K562 (cell line): ENCODE measurements around the gene TBC1D7. TPM values are rescaled to one million over a fixed set of nuclear protein-coding genes. Genes with fewer than 3 reads are reported as not detected.
A peak's percentile ranks its signal among the peaks of the same experiment; 100 is the strongest.

Experiments used
- ASH1L ChIP-seq: fragments of 450-650 bp; IDR thresholded peaks from 2 replicates; pipeline ENCODE4 v1.6.1; 2018; ENCODE audit warnings: borderline replicate concordance, mild to moderate bottlenecking, low read depth; ENCODE audit not compliant: partially characterized antibody
- ATF1 ChIP-seq, 2 experiments: fragments of 450-650 bp in 1 of 2; IDR thresholded peaks; 2 replicates each; pipeline ENCODE4 v1.6.1; 2016; ENCODE audit warnings: missing compliant biosample characterization in 1 of 2, missing genetic modification characterization in 1 of 2
- HCFC1 ChIP-seq: IDR thresholded peaks from 2 replicates; pipeline ENCODE4 v1.6.1; 2012; ENCODE audit warnings: low read depth, low read length, improper control_type of control experiment
- KLF1 ChIP-seq: fragments of 450-650 bp; IDR thresholded peaks from 2 replicates; pipeline ENCODE4 v1.6.1; 2016; ENCODE audit warnings: missing genetic modification characterization, missing compliant biosample characterization
- MAZ ChIP-seq, 2 experiments: fragments of 450-650 bp in 1 of 2; sonication (generic) in 1 of 2; formaldehyde crosslinking; IDR thresholded peaks in 1 of 2; conservative IDR thresholded peaks in 1 of 2; 2 replicates each; pipeline versions ENCODE4 v1.4.0 to v1.5.0; 2020; ENCODE audit warnings: mild to moderate bottlenecking in 1 of 2, missing genetic modification reagents in 1 of 2
- MXI1 ChIP-seq: IDR thresholded peaks from 2 replicates; pipeline ENCODE4 v1.6.1; 2011; ENCODE audit warnings: low read depth, mild to moderate bottlenecking, improper control_type of control experiment, low read length
- NR2C2 ChIP-seq, 2 experiments: fragments of 200-800 bp in 1 of 2; sonication (Bioruptor generic) in 1 of 2; sonication (generic) in 1 of 2; formaldehyde crosslinking in 1 of 2; IDR thresholded peaks; 2 replicates each; pipeline versions ENCODE4 v1.6.1 to v1.8.0; 2016 to 2022; ENCODE audit warnings: mild to moderate bottlenecking in 1 of 2, missing compliant biosample characterization in 1 of 2, missing genetic modification characterization in 1 of 2, missing genetic modification reagents in 1 of 2
- NRF1 ChIP-seq, 2 experiments: fragments of 450-650 bp; IDR thresholded peaks in 1 of 2; conservative IDR thresholded peaks in 1 of 2; 2 replicates each; pipeline ENCODE4 v1.6.1; 2014; ENCODE audit warnings: mild to moderate bottlenecking in 2 of 2
- PHB ChIP-seq: fragments of 250-450 bp; sonication (Bioruptor Pico); IDR thresholded peaks from 2 replicates; pipeline ENCODE4 v1.5.0; 2021
- PTBP1 ChIP-seq: fragments of 200-400 bp; formaldehyde crosslinking; IDR thresholded peaks from 2 replicates; pipeline ENCODE4 v1.6.1; 2017; ENCODE audit warnings: low read depth, low read length
- RNF2 ChIP-seq: sonication (generic); IDR thresholded peaks from 2 replicates; pipeline ENCODE4 v1.6.1; 2016
- SIN3B ChIP-seq: fragments of 450-650 bp; IDR thresholded peaks from 2 replicates; pipeline ENCODE4 v1.6.1; 2017; ENCODE audit warnings: low read depth, mild to moderate bottlenecking, moderate library complexity
- SMAD4 ChIP-seq: fragments of 250-450 bp; sonication (Bioruptor Pico); conservative IDR thresholded peaks from 2 replicates; pipeline ENCODE4 v1.8.0; 2021; ENCODE audit warnings: inconsistent platforms, mild to moderate bottlenecking, moderate library complexity
- SNAPC5 ChIP-seq: fragments of 250-450 bp; sonication (Bioruptor Pico); IDR thresholded peaks from 2 replicates; pipeline ENCODE4 v1.8.0; 2021; ENCODE audit warnings: moderate library complexity, mild to moderate bottlenecking, inconsistent platforms
- TFAP4 ChIP-seq: sonication (generic); formaldehyde crosslinking; IDR thresholded peaks from 2 replicates; pipeline ENCODE4 v1.8.0; 2022; ENCODE audit warnings: missing genetic modification reagents, mild to moderate bottlenecking, moderate library complexity, borderline replicate concordance
- VEZF1 ChIP-seq: fragments of 200-800 bp; sonication (Bioruptor generic); IDR thresholded peaks from 2 replicates; pipeline ENCODE4 v1.6.1; 2017; ENCODE audit warnings: missing genetic modification characterization, missing compliant biosample characterization
- ZBTB12 ChIP-seq: fragments of 250-450 bp; sonication (Bioruptor Pico); IDR thresholded peaks from 2 replicates; pipeline ENCODE4 v1.4.0; 2020
- ZFP91 ChIP-seq: sonication (generic); formaldehyde crosslinking; IDR thresholded peaks from 2 replicates; pipeline ENCODE4 v1.8.0; 2022; ENCODE audit warnings: mild to moderate bottlenecking, missing genetic modification reagents
- ZNF551 ChIP-seq: fragments of 250-450 bp; sonication (Bioruptor Pico); IDR thresholded peaks from 2 replicates; pipeline ENCODE4 v1.5.0; 2021; ENCODE audit warnings: mild to moderate bottlenecking, moderate library complexity
- polyA plus RNA-seq, 8 experiments: library from polyadenylated mRNA; depleted of rRNA in 4 of 8; stranded (reverse) in 5 of 8; unstranded in 3 of 8; fragments of >200 nt; fragmentation: Nextera tagmentation in 2 of 8; fragmentation: Illumina TruSeq in 1 of 8; extraction: Ambion mirVana in 2 of 8; extraction: Trizol in 1 of 8; gene quantifications; 2 replicates each; pipeline versions ENCODE4 v1.2.1 to v1.2.3, GENCODE V29; 2011 to 2014; ENCODE audit warnings: inconsistent platforms in 1 of 8, missing spikeins in 1 of 8
- total RNA-seq, 7 experiments: library from RNA; depleted of rRNA in 6 of 7; stranded (reverse); fragments of >200 nt in 6 of 7; fragmentation: Illumina TruSeq in 2 of 7; extraction: Trizol in 2 of 7; gene quantifications; 2 replicates each; pipeline versions ENCODE4 v1.2.1 to v1.2.3, GENCODE V29; 2011 to 2021; ENCODE audit warnings: low replicate concordance in 1 of 7

The TBC1D7 gene
- total and polyA plus RNA-seq, 9 of the 15 experiments (the other 6 are each of a cell fraction or from before 2014, with no cell fraction given), result 49.4 to 107 (median 61.1) TPM

- TF ChIP-seq VEZF1, result peak; percentile 87
- no peak for TF ChIP-seq ATF1 (CRISPR knock-in tag; IDR thresholded peaks at IDR 0.05)
- peak; percentile 30; the same call in 1 of the 2 replicates for TF ChIP-seq ATF1 (tag; IDR thresholded peaks at IDR 0.05)
- peak; percentile 47; the same call in 1 of the 2 replicates for TF ChIP-seq MXI1
- TF ChIP-seq SIN3B, result no peak
- peak; percentile 59 to 88 for TF ChIP-seq MAZ (CRISPR knock-in tag; conservative IDR thresholded peaks at IDR 0.05 in 1 of 2, IDR thresholded peaks at IDR 0.05 in 1 of 2)
- no peak for TF ChIP-seq ASH1L
- peak; percentile 46; the same call in 1 of the 2 replicates for TF ChIP-seq ZFP91 (CRISPR knock-in tag)
- TF ChIP-seq NR2C2 (CRISPR knock-in tag; IDR thresholded peaks at IDR 0.05), result no peak
- TF ChIP-seq NR2C2 (tag; IDR thresholded peaks at IDR 0.05), result peak; percentile 81
- peak; percentile 32 for TF ChIP-seq RNF2
- no peak for TF ChIP-seq KLF1 (tag)
- no peak for TF ChIP-seq ZNF551 (CRISPR knock-in tag)
- no peak for TF ChIP-seq PTBP1
- peak; percentile 60; the same call in 1 of the 2 replicates for TF ChIP-seq TFAP4 (CRISPR knock-in tag)
- TF ChIP-seq SNAPC5 (CRISPR knock-in tag), result no peak
- TF ChIP-seq NRF1 (conservative IDR thresholded peaks at IDR 0.05 in 1 of 2, IDR thresholded peaks at IDR 0.05 in 1 of 2), result no peak
- TF ChIP-seq SMAD4 (CRISPR knock-in tag), result 0 out of 2 replicates have a peak, but pooled peaks have one; percentile 25
- 0 out of 2 replicates have a peak, but pooled peaks have one; percentile 8 for TF ChIP-seq HCFC1
- TF ChIP-seq PHB, result no peak
- no peak for TF ChIP-seq ZBTB12 (CRISPR knock-in tag)
These were observed 55.9 kb downstream of the TBC1D7 start (continued) for GRCh38 chr6:13272131-13273046.
